ENCODE data around the gene TASP1.

TASP1 gene

DNA sequence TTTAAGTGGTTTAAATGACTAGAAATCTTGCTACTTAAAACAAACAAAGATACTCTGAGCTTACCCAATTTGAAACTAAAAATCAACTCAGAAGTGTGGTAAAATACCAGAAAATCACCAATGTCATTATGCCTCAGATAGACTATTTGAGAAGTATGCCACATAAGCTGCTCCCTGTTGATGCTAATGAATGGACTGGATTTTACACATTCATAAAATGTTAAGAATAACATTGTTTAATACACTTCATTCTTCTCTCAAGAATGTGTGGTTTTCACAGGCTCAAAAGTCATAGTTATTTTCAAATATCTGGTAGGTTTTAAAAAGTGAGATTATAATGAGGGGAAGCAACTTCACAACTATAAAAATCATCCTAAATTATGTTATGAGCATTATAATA is 170.6 kb downstream of the TASP1 start:
- in situ Hi-C loops (cut with MboI; ENCODE audit: low pct_unique_long_range_greater_than_20kb, low sequenced_read_pairs, unreplicated experiment) = loop anchor here (25.0 kb wide), 2 partner anchors 106 to 294 kb away; no protein-coding TSS in a partner anchor
- no peak for DNase-seq (ENCODE audit: low spot score)

DNA sequence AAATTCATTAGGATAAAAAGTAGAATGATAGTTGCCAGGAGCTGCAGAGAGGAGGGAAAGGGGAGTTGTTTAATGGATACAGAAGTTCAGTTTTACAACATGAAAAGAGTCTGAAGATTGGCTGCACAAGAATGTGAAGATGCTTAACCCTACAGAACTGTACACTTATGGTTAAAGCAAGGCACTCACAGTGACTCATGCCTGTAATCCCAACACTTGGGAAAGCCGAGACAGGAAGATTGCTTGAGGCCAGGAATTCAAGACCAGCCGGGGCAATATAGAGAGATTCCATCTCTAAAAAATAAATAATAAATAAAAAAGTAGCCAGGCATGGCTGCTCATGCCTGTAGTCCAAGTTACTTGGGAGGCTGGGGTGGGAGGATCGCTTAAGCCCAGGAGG is 174.0 kb downstream of the TASP1 start:
- in situ Hi-C loops (cut with MboI; ENCODE audit: low pct_unique_long_range_greater_than_20kb, low sequenced_read_pairs, unreplicated experiment) = loop anchor here (25.0 kb wide), 2 partner anchors 102 to 298 kb away; no protein-coding TSS in a partner anchor
- TF ChIP-seq, protein P1, sequence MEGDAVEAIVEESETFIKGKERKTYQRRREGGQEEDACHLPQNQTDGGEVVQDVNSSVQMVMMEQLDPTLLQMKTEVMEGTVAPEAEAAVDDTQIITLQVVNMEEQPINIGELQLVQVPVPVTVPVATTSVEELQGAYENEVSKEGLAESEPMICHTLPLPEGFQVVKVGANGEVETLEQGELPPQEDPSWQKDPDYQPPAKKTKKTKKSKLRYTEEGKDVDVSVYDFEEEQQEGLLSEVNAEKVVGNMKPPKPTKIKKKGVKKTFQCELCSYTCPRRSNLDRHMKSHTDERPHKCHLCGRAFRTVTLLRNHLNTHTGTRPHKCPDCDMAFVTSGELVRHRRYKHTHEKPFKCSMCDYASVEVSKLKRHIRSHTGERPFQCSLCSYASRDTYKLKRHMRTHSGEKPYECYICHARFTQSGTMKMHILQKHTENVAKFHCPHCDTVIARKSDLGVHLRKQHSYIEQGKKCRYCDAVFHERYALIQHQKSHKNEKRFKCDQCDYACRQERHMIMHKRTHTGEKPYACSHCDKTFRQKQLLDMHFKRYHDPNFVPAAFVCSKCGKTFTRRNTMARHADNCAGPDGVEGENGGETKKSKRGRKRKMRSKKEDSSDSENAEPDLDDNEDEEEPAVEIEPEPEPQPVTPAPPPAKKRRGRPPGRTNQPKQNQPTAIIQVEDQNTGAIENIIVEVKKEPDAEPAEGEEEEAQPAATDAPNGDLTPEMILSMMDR (IDR thresholded peaks at IDR 0.05; ENCODE audit: extremely low read depth, insufficient read depth, missing control alignments) = no peak
- no peak for DNase-seq (ENCODE audit: low spot score)

More for the DNA sequence above, 170.6 kb downstream of the TASP1 start:
- TF ChIP-seq, protein P1 (IDR thresholded peaks at IDR 0.05; ENCODE audit: extremely low read depth, insufficient read depth, missing control alignments) = no peak

DNA sequence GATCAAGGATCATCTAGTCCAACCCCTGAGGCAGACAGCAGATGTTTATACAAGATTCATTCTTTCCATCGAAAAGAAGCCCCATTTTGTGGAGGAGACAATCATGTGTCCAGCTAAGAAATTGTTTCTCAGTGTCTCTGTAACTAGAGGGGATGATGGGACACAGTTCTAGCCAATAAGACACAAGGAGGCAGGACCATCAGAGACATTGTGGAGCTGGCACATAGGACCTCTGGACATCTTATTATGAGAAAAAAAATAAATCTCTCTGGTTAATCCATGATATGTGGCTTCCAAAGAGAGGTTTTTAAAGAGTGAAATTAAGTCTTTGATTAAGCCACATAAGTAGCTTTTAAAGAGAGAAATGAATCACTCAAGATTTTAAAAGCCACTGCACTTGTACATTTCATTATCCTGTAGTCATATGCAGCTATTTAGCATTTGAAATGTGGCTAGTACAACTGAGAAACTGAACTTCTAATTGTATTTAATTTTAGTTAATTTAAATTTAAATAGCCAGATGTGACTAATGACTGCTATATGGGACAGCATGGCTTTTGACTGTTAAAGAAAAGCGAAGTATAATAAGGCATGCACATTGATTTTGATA is 176.8 kb downstream of the TASP1 start:
- no peak for DNase-seq (ENCODE audit: low spot score)
- in situ Hi-C loops (cut with MboI; ENCODE audit: low pct_unique_long_range_greater_than_20kb, low sequenced_read_pairs, unreplicated experiment) = loop anchor here (25.0 kb wide), 2 partner anchors 100 to 300 kb away; no protein-coding TSS in a partner anchor
- TF ChIP-seq, protein P1 (IDR thresholded peaks at IDR 0.05; ENCODE audit: extremely low read depth, insufficient read depth, missing control alignments) = no peak

DNA sequence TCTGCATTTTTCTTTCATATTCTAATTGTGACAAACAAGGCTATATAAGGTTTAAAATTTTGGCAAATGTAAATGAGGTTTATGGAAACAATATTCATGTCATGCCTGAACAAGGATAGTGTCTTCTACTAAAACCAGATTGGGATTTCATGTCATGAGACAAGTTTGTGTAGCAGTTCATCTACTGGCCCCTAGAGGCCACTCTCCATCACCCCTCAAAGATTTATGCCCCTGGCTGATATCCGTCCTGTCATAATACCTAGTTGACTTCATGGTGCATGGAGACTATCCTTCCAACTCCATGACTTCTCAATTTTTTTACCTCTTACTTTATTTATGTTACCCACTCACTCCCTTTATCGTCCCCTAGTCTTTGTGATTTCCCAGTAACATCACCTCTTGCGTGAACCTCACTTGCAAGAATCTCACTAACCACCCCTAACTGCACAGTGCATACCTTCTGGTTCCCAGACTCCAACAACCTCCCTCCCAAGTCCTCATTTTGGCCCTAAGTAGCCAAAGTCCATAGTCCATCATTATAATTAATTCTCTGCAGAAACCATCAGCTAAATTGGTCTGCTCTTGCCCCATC is 179.8 kb downstream of the TASP1 start:
- peak; percentile 23 for DNase-seq (ENCODE audit: low spot score)
- TF ChIP-seq, protein P1 (IDR thresholded peaks at IDR 0.05; ENCODE audit: extremely low read depth, insufficient read depth, missing control alignments) = peak; percentile 62
- in situ Hi-C loops (cut with MboI; ENCODE audit: low pct_unique_long_range_greater_than_20kb, low sequenced_read_pairs, unreplicated experiment) = loop anchor here (25.0 kb wide), 2 partner anchors 97 to 303 kb away; no protein-coding TSS in a partner anchor

DNA sequence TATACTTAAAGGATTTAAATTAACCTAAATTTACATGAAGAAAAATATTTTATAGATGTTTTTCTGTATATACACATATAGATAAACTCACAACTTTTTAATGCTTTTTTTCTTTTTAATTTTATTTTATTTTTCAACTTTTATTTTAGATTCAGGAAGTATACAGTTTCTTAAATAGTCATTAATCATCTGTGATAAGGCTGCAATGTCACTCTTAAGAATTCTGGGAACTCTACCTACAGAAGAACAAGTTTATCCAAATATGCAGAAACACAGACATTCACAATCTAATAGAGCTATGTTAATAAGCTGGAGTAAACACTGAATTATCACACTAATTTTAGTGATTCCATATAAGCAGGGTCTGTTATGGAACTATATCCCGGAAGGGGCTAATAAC is 181.2 kb downstream of the TASP1 start:
- in situ Hi-C loops (cut with MboI; ENCODE audit: low pct_unique_long_range_greater_than_20kb, low sequenced_read_pairs, unreplicated experiment) = loop anchor here (25.0 kb wide), 2 partner anchors 95 to 305 kb away; no protein-coding TSS in a partner anchor
- TF ChIP-seq, protein P1 (IDR thresholded peaks at IDR 0.05; ENCODE audit: extremely low read depth, insufficient read depth, missing control alignments) = no peak
- DNase-seq (ENCODE audit: low spot score) = no peak

DNA sequence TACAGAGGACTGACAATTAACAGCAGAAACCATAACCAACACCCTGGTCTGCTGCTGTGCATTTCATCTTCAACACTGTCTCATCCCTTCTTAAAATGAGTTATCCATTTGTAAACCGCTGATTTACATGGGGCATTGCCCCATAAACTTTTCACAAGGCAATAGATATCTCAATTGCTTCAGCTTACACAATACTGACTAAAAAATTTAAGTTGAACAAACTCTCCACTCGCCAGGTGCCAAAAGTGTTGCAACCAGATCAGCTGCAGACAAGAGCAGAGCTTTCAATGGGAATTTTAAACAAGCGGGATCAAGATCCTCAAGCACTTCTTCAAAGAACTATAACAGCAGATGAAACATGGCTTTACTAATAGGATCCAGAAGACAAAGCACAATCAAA is 183.0 kb downstream of the TASP1 start:
- TF ChIP-seq, protein P1 (IDR thresholded peaks at IDR 0.05; ENCODE audit: extremely low read depth, insufficient read depth, missing control alignments) = no peak
- no peak for DNase-seq (ENCODE audit: low spot score)
- in situ Hi-C loops (cut with MboI; ENCODE audit: low pct_unique_long_range_greater_than_20kb, low sequenced_read_pairs, unreplicated experiment) = loop anchor here (25.0 kb wide), 2 partner anchors 93 to 307 kb away; no protein-coding TSS in a partner anchor
